LNCAP (cell line): ENCODE measurements around the gene SHC2.

Experiments used
- CTCF ChIP-seq: fragments of 450-650 bp; IDR thresholded peaks from 2 replicates; pipeline ENCODE4 v1.5.1; 2017; ENCODE audit warnings: mild to moderate bottlenecking

Gene SHC2

GRCh38 chr19:498977-499623 lies 38.3 kb upstream of the SHC2 start:
- no peak for TF ChIP-seq CTCF

GRCh38 chr19:498511-498891 lies 37.7 kb upstream of the SHC2 start:
- no peak for TF ChIP-seq CTCF

- no peak for TF ChIP-seq CTCF
These were observed 37.2 kb upstream of the SHC2 start for GRCh38 chr19:497869-498510.

GRCh38 chr19:497491-497868 lies 36.6 kb upstream of the SHC2 start:
- no peak for TF ChIP-seq CTCF

- no peak for TF ChIP-seq CTCF
These were observed 36.2 kb upstream of the SHC2 start for GRCh38 chr19:496986-497385.

GRCh38 chr19:496112-496665 lies 35.4 kb upstream of the SHC2 start, which contains the start of gene MADCAM1:
MADCAM1 (plus strand) TSS chr19:496486; CDS start chr19:496500, 14 bp downstream.
- no peak for TF ChIP-seq CTCF

GRCh38 chr19:495402-496111 lies 34.7 kb upstream of the SHC2 start:
- peak; percentile 47 for TF ChIP-seq CTCF
